ENCODE measurements around the gene KRT222.

KRT222 gene

DNA sequence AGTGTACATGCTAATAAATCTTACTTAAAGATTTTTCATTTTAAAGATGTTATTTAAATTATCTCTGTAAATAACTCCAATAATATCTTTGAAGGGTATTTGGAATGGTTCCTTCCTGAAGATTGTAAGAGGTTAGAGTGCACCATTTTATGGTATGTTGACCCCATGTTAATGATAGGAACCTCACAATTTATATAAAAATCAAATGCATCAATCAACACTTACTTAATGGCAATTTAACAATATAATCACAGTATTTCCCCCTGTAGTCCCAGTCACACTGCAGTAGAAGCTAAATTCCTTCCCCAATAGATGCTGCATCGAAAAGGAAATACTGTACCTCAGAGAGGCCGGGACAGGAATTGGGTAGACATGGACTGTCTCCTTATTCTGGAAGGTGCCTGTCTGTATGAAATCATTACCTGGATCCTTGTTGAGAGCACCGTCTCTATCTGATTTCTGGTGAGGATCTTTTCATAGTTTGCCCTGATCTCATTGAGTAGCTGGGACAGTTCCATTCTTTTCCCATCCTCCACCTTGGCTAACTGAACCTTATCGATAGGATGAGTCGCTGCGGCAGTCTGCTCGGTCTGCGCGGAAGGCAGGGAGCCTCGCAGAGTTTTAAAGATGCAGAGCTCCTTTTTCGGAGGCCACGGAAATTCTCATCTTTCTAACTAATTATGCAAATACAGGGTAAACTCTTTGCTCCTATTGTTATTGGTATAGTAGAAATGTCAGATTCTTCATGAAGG lies at the start of gene KRT222:
Gene KRT222, minus strand, starts transcription at position 596 of the 752 bp plus-strand sequence. Its CDS starts 78 bp downstream, at position 518.
- DNase-seq = no peak

DNA sequence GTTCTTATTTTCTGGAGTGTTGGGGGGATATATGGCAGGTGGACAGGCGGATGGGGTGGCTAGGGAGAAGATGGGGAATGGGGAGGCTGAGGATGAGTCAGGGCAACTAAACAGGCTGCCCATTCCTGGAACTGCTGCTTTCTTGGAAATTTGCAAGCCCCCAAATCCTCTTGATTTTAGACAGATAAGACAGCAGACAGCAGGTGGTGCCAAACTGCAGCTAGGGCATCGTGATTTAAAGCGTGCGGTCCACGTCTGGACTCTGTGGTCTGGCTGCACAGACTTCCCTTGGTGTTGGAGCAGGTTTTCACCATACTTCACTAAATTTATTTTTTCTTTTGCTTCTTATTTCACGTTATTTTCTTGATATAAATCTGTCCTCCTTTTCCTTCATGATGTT lies 49.5 kb upstream of the KRT222 start:
- DNase-seq = no peak

DNA sequence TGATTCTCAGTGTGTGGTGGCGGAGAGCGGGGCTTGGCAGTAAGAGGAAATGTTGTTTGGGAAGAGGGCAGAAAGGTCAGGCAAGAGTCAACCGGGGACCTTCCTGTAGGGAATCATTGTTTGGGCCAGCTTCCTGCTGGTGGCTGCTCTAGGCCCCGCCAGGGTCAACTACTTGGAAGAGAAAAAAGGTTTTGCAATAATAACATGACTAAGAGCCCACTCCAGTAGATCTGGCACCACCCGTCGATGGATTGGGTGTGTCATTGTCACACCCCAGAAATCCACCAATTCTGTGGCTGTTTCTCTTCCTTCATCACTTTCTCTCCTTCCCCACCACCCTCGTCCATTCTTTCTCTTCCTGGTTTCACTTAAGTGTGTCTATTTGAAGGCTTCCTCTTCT lies 42.8 kb upstream of the KRT222 start:
- DNase-seq = no peak

DNA sequence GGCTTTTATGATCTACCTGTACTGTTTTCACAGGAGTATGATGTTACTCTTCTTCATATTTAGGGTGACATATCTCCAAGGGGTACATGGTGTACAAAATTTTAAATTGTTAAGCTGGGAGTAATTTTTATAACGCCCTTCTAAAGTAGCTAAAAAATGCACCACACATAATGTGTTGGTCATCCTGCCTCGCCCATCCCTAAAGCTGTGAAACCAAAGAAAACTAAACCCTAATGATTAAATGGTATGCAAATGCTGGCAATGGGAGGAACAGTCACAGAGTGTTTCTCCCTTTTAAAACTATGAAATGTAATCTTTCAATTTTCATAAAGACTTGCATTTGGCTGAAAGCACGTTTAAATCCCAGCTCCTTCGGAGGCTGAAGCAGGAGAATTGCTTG lies 40.6 kb upstream of the KRT222 start:
- DNase-seq = no peak

DNA sequence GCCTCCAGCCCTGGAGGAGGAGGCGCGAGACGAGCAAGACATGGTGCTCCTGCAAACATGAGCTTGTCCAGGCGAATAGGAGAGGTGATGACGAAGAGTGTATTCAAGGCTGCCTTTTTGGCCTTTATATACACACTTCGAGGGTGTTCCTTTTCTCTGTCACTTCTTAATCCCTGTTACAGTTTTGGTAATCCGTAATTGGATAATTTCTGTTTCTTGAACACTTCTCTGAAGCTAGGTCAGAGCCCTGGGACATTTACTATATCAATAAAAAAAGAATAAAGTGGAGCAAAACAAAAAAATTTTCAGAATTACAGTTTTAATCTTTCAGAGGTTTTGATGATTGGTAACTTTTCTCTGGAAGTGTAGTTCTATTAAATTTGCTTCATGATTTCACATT lies 38.7 kb upstream of the KRT222 start, which contains the start of gene KRT24:
Gene KRT24, minus strand, starts transcription at position 101 of the 400 bp plus-strand sequence. Its CDS starts 59 bp downstream, at position 42.
- DNase-seq = no peak

DNA sequence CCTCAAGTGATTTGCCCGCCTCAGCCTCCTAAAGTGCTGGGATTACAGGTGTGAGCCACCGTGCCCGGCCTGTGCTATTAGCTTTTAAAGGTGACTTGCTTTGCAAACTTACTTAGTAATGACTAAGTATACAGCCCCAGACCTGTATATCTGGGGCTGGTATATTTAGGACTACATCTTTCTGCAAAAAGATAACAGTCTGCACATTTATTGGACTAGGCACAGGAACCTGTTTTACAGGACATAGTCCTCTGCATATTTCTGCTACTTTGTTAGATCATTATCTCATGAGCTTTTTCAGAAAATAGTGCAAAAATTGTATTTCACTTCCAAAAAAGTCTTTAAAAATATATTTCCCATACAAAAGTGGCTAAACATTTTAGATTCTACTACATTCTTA lies 37.3 kb upstream of the KRT222 start:
- no peak for DNase-seq

DNA sequence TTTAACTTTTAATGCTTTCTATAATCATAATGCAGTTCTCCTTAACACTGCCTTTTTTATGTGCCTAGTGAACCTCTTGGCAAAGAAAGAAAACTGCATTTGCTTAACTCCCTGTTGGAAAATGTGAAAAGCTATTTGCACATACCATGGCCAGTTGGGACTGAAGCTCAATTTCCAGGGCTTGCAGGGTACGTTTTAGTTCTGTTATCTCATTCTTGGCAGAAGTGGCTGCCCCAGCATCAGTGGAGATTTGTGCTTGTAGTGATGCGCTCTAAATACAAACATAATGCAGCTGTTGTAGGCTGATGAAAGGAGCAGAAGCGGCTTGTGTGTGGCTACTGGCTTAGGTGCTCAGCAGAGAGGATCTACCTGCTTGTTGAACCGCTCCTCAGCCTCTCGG lies 34.9 kb upstream of the KRT222 start:
- no peak for DNase-seq

DNA sequence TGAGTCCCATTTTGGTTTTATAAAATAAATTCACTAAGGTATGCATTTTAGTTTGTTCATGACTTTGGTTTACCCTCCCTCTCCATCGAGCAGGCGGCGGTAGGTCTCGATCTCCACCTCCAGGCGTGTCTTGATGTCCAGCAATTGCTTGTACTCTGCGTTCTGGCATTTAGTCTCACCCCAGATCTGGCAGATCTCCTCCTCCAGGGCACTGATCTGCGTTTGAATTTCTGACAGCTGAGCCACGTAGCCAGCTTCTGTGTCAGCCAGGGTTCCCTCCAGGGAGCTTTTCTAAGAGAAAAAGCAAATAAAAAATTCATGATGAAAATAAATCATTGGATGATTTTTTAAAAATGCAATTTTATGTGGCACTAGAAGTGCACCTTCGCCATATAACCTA lies 34.4 kb upstream of the KRT222 start:
- DNase-seq = no peak

DNA sequence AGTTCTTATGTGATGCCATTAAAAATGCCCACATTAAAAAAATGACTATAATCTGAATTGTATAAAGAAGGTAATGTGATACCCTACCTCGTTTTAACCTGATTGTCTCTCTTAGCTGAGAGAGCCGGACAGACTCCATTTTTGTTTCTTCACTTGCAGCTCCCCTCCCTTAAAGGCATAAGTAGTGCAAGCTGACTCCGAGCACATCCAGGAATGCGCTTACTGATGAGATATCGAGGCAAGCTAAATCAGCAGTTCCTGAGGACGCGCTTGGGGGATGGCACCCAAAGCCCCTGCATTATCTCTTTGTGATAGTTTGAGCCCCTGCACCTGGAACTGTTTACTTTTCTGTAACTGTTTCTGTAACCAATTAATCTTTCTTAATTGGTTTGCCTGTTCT lies 32.3 kb upstream of the KRT222 start:
- DNase-seq = no peak

DNA sequence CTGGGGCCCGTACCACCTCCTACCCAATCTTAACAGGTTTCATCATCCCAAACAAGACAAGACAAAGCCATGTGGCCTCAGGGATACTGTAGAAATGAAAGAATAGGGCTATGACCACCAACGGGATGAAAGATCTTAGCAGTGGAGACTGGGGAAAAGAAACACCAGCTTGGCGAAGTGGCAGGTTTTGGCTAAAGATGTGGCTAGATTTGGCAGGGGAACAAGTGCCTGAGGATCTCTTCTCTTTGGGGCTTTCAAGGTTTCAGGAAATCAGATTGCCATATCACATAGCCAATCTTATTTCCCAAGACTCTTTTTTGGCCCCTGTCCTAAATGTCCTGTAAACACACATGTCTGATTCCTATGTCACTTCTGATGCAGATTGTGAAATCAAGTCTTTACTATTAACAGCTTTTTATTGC lies 31.7 kb upstream of the KRT222 start:
- DNase-seq = no peak

DNA sequence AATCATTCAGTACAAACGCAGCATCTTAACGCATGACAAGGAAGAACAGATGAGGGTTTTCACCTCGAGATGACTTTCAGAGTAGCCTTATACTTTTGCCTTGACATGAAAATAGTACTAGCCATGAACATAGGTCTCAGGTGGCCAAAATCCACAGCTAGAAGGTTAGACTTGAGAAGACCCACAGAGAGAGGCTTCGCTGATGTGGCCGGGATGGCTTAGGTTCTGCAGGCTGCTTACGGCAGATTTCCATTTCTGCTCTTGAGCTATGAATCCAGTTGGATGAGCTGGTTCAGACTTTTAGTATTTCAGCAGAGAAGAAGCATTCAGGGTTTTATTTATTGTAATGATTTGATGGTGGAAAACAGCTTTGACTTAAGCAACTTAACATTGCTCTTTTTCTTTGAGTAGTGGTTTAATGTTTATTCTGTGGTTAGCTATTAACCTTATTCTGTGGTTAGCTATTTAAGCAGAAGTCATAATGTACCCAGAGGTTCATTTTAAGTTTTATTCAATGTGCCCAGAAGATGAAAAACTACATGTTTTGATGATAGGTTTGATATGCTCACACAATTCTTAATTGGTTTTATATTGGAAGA lies 31.0 kb upstream of the KRT222 start:
- no peak for DNase-seq

DNA sequence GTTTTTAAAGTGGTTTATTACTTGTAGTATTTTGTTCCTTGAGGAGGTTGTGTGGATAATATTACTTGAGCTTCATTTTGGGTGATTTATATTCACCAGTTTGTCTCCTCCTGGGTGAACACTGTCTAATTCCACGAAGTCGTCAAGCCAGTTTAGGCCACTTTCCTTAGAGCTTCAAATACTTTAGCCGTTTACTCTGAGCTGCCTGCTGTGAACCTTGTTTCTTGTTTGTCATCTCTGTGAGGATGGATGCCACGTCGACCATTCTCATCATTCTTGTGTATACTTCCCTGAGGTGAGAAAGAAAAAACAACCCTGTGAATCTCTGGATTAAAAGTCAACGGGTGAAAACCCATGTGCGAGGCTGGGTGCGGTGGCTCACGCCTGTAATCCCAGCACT lies 29.6 kb upstream of the KRT222 start:
- DNase-seq = no peak

DNA sequence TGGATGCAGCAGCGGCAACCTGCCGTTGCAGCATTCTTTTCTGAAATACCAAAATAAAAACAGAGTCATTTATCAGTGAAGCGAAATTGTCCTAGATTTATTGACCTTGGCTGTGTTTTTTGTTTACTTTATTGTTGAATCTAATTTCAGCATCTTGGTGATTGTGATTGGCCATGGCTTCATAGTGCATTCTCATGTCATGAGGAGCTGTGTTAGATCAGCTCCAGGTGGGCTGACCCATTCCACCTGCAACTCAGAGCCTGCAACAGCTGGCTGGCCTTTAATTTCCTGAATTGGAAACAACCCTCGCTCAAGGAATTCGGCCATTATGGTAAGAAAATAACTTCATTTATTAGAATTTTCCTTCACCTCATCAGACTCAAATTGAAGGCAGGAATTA lies 22.1 kb upstream of the KRT222 start:
- no peak for DNase-seq

DNA sequence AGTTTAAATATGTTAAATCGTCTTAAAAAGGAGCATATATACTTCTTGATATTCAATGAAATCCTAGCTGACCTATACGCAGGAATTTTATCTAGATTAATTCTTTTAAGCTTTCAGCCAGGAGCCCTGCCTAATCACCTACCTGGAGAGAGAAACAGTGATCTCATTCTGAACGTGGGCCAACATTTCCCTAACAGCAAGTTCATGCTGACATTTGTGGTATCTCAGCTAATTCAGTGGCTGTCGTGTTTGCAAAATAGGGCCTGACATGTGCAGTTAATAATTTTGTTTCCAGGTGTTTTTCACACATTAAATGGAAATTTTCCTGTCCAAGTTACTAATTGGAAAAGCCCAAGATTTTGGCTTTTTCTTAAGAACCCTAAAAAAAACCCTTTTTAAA lies 21.2 kb upstream of the KRT222 start:
- no peak for DNase-seq

DNA sequence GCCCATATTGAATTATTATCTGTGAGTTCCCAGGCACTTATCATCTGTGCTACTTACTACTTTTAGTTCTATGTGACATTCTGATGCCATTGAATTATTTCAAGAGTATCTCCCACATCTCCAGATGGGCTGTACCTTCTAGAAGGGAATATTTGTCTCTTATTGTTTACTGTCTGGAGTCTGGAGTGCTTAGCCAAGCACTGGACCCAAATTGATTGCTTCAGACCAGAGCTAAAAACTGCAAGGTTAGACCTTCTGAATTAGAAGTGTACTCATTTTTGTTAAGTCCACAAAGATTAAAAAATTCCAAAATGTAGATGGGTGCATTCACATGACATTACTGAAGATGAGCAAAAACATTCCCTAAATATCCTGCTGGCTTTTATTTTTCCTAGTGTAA lies 16.0 kb upstream of the KRT222 start:
- no peak for DNase-seq

DNA sequence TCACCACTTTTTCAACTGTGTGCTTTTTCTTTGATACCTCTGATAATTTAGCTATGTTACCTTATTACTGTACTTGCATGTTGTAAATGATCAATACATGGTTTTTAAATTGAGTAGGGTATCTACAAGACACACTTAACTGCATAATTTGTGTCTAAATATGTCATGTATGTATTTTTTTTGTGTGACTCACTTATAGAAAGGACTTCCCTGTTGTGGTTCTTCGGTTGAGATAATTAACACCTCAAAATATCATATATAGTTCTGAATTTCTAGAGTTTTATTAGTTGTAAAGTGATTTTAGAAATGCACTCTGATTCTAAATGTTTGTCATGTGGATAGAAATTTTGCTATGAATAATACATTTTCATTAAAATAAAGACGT lies 14.5 kb upstream of the KRT222 start:
- no peak for DNase-seq

DNA sequence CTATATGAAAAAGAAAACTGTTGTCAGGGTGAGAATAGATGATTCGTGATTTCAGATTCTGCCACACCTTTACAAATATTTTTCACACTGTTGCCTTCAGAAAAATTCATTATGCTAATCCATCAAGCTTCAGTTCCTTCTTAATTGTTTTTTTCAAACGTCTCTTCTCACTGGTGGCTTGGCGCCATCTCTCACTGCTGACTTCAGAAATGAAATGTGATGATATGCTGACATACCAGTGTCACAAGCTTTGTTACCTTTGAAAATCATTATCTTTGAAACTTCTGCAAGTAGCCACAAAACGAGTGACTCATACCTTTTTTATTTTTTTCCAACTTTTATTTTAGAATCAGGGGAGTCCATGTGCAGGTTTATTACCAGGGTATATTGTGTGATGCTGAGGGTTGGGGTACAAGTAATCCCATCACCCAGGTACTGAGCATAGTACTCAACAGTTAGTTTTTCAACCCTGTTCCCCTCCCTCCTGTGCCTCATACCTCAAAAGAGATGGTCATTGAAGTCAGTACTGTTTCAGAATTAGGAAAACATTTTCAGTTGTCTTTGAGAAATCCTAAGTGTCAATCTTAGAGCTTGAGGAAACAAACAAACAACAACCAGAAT lies 14.0 kb upstream of the KRT222 start:
- DNase-seq = no peak

DNA sequence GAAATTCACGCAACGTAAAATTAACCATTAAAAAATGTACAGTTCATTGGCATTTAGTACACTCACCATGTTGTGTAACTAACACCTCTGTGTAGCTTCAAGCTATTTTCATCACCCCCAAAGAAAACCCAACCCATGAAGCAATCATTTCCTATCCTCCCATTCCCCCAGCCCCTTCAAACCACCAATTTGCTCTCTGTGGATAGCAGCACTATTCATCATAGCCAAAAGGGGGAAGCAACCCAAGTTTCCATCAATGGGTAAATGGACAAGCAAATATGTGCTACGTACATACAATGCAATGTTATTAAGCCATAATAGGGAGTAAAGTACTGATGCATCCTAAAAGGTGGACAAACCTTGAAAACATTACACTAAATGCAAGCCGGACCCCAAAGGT lies 10.9 kb upstream of the KRT222 start:
- no peak for DNase-seq

DNA sequence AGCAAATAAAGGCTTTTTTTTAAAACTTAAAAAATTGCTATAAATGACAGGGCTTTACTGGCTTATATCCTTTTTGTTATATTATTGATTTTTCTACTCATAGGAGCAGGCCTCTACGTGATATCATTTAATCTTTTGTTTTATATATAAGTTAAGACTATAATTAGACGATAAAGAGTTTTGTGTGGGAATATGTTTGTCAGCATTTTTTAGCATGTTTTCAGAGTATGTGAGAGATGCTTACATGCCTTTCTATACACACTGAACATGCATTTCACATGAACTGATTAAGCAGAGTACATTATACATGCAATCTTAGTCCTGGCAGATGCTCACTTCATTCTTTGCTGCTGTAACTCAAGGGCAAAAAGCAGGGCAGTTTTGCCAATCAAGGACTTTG lies 7.7 kb upstream of the KRT222 start:
- DNase-seq = no peak

DNA sequence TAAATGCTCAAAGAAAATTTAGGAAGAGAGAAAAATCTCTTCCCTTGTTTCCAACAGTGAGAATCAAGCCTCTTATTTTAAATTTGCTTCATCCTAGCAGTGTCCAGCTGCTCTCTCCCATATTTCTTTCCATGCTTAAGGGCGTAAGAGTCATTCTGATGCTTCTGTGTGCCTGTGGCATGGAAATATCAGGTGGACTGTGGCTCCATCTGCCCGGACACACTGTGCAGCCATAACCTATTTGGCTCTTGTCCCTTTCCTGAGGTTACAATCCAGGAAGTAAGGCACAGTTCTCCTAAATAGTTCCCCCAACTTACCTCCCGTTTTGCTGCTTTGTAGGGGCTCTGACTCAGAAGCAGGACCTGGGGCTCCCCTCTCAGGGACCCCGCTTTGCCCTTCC lies 6.3 kb upstream of the KRT222 start:
- no peak for DNase-seq

DNA sequence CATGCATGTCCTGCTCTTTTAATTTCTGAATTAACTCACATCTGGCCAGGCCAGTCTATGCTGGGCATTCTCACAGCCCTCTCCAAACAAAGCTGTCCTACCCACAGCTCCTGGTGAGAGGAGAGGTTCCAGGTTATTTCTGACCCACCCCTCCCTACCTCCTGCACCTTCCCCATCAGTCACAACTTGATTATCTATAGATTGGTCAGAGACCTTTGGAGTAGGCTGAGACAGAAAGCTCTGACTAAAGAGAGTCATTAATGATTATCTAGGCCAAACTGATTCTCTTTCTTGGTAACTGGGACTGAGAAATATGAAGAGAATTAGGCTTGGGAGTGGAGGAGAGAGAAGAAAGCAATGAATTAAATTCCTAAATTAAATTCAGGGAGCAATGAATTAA lies 1.4 kb upstream of the KRT222 start:
- DNase-seq = no peak

DNA sequence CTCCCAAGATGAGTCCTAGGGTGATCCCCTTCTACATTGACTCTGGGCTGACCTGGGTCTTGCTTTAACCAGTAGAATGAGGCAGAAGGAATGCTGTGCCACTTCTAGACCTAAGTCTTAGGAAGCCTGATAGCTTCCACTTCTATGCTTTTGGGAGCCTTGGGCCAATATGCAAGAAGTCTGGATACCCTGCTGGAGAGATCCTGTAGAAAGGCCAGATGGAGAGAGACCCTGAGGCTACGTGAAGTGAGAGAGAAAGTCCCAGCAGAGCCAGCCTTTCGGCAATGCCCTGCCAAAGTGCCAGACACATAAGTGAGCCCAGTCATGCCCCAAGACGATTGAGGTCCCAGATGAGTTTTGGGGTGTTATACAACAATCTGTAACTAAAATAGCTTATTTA lies 1.7 kb downstream of the KRT222 start:
- no peak for DNase-seq

DNA sequence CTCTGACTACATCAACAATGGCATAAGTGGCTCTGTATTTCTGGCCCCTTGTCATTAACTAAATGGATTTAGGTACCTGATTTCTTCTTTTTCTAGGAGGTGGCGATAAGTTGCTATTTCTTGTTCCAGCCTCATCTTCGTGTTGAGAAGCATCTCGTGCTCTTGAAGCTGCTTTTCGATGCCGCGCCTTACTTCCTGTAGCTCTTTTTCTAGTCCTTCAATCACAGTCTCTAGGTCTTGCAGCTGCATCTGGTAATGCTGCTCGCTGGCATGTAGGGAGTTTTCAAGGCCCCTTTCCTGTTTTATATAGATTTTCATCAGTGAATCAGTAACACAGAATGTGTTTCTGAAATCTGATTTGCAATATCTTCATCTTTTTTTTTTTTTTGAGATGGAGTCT lies 5.1 kb downstream of the KRT222 start:
- no peak for DNase-seq

DNA sequence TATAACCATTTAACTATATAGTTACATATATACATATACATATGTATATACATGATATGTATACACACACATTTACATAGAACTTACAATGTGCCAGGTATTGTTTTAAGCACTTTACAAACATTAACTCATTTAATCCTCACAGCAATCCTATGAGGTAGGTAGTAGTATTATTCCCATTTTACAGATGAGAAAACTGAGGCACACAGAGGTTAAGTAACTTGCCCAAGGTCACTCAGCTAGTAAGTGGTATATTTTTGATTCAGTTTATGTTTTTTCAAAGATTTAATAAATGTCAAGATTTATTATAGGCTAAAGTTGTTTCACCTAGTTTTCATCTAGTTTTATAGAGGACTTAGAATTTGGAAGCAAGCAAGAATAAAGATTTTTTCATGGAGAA lies 6.6 kb downstream of the KRT222 start:
- DNase-seq = no peak

DNA sequence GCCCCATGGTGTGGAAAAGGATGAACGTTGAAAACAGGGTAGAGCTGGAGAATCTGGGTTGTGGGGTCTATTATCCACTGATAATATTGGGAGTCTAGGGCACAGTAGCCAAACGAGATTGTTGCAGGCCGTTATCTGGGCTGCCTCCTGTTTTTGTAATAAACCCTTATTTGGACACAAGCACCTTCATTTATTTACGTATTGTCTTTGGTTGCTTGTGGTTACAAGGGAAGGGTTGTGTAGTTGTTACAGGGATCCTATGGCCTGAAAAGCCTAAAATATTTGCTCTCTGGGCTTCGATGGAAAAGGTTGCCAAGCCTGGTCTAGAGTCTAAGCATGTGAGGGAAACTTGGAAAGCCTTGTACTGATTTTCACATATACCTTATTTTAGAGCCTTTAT lies 13.0 kb downstream of the KRT222 start:
- DNase-seq = no peak

Measured in NCI-H446 (cell line).